Parathyroid adenoma (tissue), 2 donors: ENCODE data around the gene EEF1E1.
"Not testable (repeated sequence)": the region's sequence is repeated elsewhere in the genome, so short reads cannot be mapped to it uniquely, and the experiment has no call there.

Experiments used
- H2AFZ ChIP-seq: fragments of 300-600 bp; sonication (generic); one replicate; pipeline ENCODE4 v1.7.0; 2017; ENCODE audit warnings: antibody characterized with exemption, mild to moderate bottlenecking
- H3K27ac ChIP-seq: fragments of 300-600 bp; sonication (generic); one replicate; pipeline ENCODE4 v1.7.0; 2017
- H3K27me3 ChIP-seq: fragments of 300-600 bp; sonication (generic); one replicate; pipeline ENCODE4 v1.7.0; 2017; ENCODE audit warnings: low read length; ENCODE audit not compliant: control insufficient read depth, insufficient read depth
- H3K36me3 ChIP-seq: fragments of 300-600 bp; sonication (generic); one replicate; pipeline ENCODE4 v1.7.0; 2017; ENCODE audit warnings: low read length; ENCODE audit not compliant: control insufficient read depth, insufficient read depth
- H3K4me1 ChIP-seq: fragments of 300-600 bp; sonication (generic); one replicate; pipeline ENCODE4 v1.7.0; 2017; ENCODE audit warnings: control low read depth
- H3K4me2 ChIP-seq: fragments of 300-600 bp; sonication (generic); one replicate; pipeline ENCODE4 v1.7.0; 2017; ENCODE audit warnings: low read length
- H3K4me3 ChIP-seq: fragments of 300-600 bp; sonication (generic); one replicate; pipeline ENCODE4 v1.7.0; 2017; ENCODE audit warnings: low read depth, low read length
- H3K79me2 ChIP-seq: fragments of 300-600 bp; sonication (generic); one replicate; pipeline ENCODE4 v1.7.0; 2017; ENCODE audit warnings: control low read depth
- H3K9ac ChIP-seq: fragments of 300-600 bp; sonication (generic); one replicate; pipeline ENCODE4 v1.7.0; 2017; ENCODE audit warnings: mild to moderate bottlenecking
- H3K9me3 ChIP-seq: fragments of 300-600 bp; sonication (generic); one replicate; pipeline ENCODE4 v1.7.0; 2017; ENCODE audit warnings: low read length; ENCODE audit not compliant: control insufficient read depth
- CTCF ChIP-seq: fragments of 300-600 bp; sonication (generic); IDR thresholded peaks from one replicate; pipeline ENCODE4 v1.7.0; 2017; ENCODE audit warnings: antibody characterized with exemption, mild to moderate bottlenecking
- donor health status: primary hyperparathyroidism.

Gene EEF1E1

GRCh38 chr6:8057793-8058192 is 44.6 kb downstream of the EEF1E1 start:
- no peak overlapping the region for H3K27ac ChIP-seq
- H3K36me3 ChIP-seq: no peaks in the 10 kb centered on the region
- H3K9ac ChIP-seq: no peak overlapping the region
- H3K27me3 ChIP-seq: no peaks in the 10 kb centered on the region
- no peaks in the 10 kb centered on the region for H3K4me1 ChIP-seq
- TF ChIP-seq CTCF: no peak
- H3K9me3 ChIP-seq: no peaks in the 10 kb centered on the region
- no peak overlapping the region for H3K4me3 ChIP-seq
- H3K79me2 ChIP-seq: peaks cover 13% of the 10 kb centered on the region
- no peak overlapping the region for H2AFZ ChIP-seq
- H3K4me2 ChIP-seq: no peak overlapping the region

GRCh38 chr6:8057263-8057662 is 45.1 kb downstream of the EEF1E1 start:
- Histone ChIP-seq H3K27me3 (no peaks in the 10 kb centered on the region), H3K9me3 (no peaks in the 10 kb centered on the region), H3K4me1 (no peaks in the 10 kb centered on the region), H3K4me3 (no peak overlapping the region), H3K79me2 (peaks cover 13% of the 10 kb centered on the region), H3K36me3 (no peaks in the 10 kb centered on the region), H2AFZ (no peak overlapping the region), H3K9ac (no peak overlapping the region), H3K4me2 (no peak overlapping the region), H3K27ac (no peak overlapping the region)
- no peak for TF ChIP-seq CTCF

- Histone ChIP-seq H3K36me3 (no peaks in the 10 kb centered on the region), H3K9me3 (no peaks in the 10 kb centered on the region), H3K4me3 (no peak overlapping the region), H2AFZ (no peak overlapping the region), H3K4me2 (no peak overlapping the region), H3K27me3 (no peaks in the 10 kb centered on the region), H3K9ac (no peak overlapping the region), H3K4me1 (no peaks in the 10 kb centered on the region), H3K79me2 (peaks cover 18% of the 10 kb centered on the region), H3K27ac (no peak overlapping the region)
- TF ChIP-seq CTCF: no peak
Observed at GRCh38 chr6:8054276-8054675, 48.1 kb downstream of the EEF1E1 start.

- Histone ChIP-seq H3K4me3 (no peak overlapping the region), H3K79me2 (peaks cover 11% of the 10 kb centered on the region), H3K27ac (no peak overlapping the region), H3K4me1 (no peaks in the 10 kb centered on the region), H2AFZ (no peak overlapping the region), H3K9me3 (no peaks in the 10 kb centered on the region), H3K9ac (no peak overlapping the region), H3K27me3 (no peaks in the 10 kb centered on the region), H3K4me2 (no peak overlapping the region), H3K36me3 (no peaks in the 10 kb centered on the region)
- no peak for TF ChIP-seq CTCF
Observed at GRCh38 chr6:8047541-8048292, 54.6 kb downstream of the EEF1E1 start.

GRCh38 chr6:8045769-8046168 is 56.6 kb downstream of the EEF1E1 start:
- not testable (repeated sequence) for H3K4me3 ChIP-seq, H2AFZ ChIP-seq, H3K27ac ChIP-seq, H3K36me3 ChIP-seq, H3K27me3 ChIP-seq, H3K4me2 ChIP-seq, H3K4me1 ChIP-seq, H3K9me3 ChIP-seq, H3K9ac ChIP-seq
- H3K79me2 ChIP-seq: peaks cover 11% of the 10 kb centered on the region
